Body of pancreas (tissue), 4 donors: Measurements from ENCODE around the gene MPV17L2. TPM values are rescaled to one million over a fixed set of nuclear protein-coding genes. Genes with fewer than 3 reads are reported as not detected.

Source experiments
- ATAC-seq: fragments of 150-250 bp; one replicate; pipeline ENCODE4 v1.9.1; 2016
- DNase-seq, 4 donors: peaks; one replicate each; pipeline ENCODE4 v3.0.0-alpha.2; 2019
- H3K27ac ChIP-seq, 4 donors: fragments of 200-600 bp; sonication (generic); 1 replicate in 3 of 4; 2 replicates in 1 of 4; pipeline versions ENCODE4 v1.5.1 to v1.6.1; 2016 to 2019; ENCODE audit warnings: mild to moderate bottlenecking in 1 of 4, mixed read lengths in 1 of 4, moderate library complexity in 1 of 4
- H3K27me3 ChIP-seq, 2 donors: fragments of 200-600 bp; sonication (generic); one replicate each; pipeline ENCODE4 v1.6.0; 2016; ENCODE audit warnings: mild to moderate bottlenecking in 1 of 2
- H3K36me3 ChIP-seq, 2 donors: fragments of 200-600 bp; sonication (generic); replicated peaks in 1 of 2; 2 replicates each; pipeline ENCODE4 v1.5.1; 2016; ENCODE audit warnings: low read depth in 2 of 2; ENCODE audit not compliant: insufficient read depth in 1 of 2
- H3K4me1 ChIP-seq: fragments of 200-600 bp; sonication (generic); one replicate; pipeline ENCODE4 v1.6.0; 2016
- H3K4me3 ChIP-seq, 2 donors: fragments of 200-600 bp; sonication (generic); 1 replicate in 1 of 2; 2 replicates in 1 of 2; pipeline ENCODE4 v1.5.1; 2016 to 2019
- H3K9me3 ChIP-seq, 3 donors: fragments of 200-600 bp; sonication (generic); 1 replicate in 2 of 3; 2 replicates in 1 of 3; pipeline ENCODE4 v1.5.1; 2016
- CTCF ChIP-seq, 7 experiments: fragments of 450-650 bp in 4 of 7; fragments of 200-600 bp in 3 of 7; sonication (generic) in 3 of 7; IDR thresholded peaks; one replicate each; pipeline ENCODE4 v1.5.1; 2016 to 2019; ENCODE audit warnings: antibody characterized with exemption in 7 of 7
- POLR2A ChIP-seq, 3 donors: fragments of 450-650 bp; IDR thresholded peaks; one replicate each; pipeline ENCODE4 v1.6.1; 2016; ENCODE audit warnings: antibody characterized with exemption in 3 of 3, mild to moderate bottlenecking in 2 of 3
- WGBS, 2 donors: methylation state at CpG; one replicate each; pipeline ENCODE4 v1.1.5; 2017; 5-methylcytosine and 5-hydroxymethylcytosine counted together
- intact Hi-C: fragments of 100-400 bp; cut with DNase I; formaldehyde crosslinking; loops from one replicate; pipeline ENCODE4 v1.15.1; 2023
- total RNA-seq, 2 donors: library from RNA; depleted of rRNA; stranded (reverse); fragments of >200 nt; gene quantifications; one replicate each; pipeline ENCODE4 v1.1.0, GENCODE V29; 2016

Gene MPV17L2
- total RNA-seq, 2 donors from 2014 or later, result 3.4 to 5.6 TPM

DNA sequence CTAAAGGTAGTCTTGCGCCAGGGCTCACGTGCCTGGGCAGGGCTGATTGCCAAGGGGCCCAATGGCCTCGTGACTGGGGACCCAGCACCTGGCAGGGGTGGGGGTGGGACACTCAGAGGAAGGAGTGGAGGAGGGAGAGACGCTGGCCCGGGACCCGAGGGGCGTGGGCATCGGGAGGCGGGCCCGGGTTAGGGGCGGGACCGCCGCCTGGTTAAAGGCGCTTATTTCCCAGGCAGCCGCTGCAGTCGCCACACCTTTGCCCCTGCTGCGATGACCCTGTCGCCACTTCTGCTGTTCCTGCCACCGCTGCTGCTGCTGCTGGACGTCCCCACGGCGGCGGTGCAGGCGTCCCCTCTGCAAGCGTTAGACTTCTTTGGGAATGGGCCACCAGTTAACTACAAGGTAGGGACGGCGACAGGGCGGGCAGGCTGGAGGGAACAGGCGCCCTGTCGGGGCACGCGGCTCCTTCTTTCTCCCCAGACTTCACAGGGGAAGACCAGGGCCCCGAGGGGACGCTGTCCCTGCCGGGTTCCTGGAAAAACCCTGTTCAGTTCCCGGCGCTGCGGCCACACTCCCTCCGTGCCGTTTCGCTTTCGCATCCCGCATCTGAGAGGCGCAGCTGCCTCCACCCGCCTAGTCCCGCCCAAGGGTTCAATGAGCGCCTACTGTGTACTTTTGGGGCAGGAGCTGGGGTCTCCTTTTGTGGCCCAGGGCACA lies 19.3 kb upstream of the MPV17L2 start, which contains the start of gene IFI30:
TSS of gene IFI30 (plus strand) at position 242 of the 717 bp plus-strand sequence. CDS start at position 271, 29 bp downstream.
- DNase-seq (peak; percentile 87 to 96 (median 94)), ATAC-seq (peak; percentile 88)
- WGBS, 2 donors, result 0% methylated on average over 5 to 47 of the region's 47 CpGs
- H3K27ac ChIP-seq, result peak within 1 kb of the TSS; percentile 60 to 88 (median 79)
- H3K9me3 ChIP-seq, result no peaks in the 10 kb centered on the region
- H3K27me3 ChIP-seq, result no peaks in the 10 kb centered on the region
- peak within 1 kb of the TSS; percentile 26 to 55 for H3K4me3 ChIP-seq
- H3K36me3 ChIP-seq, result no peaks in the 10 kb centered on the region
- H3K4me1 ChIP-seq, result peaks cover 25% of the 10 kb centered on the region
- no peak for TF ChIP-seq CTCF (IDR thresholded peaks at IDR 0.05)
- TF ChIP-seq POLR2A (IDR thresholded peaks at IDR 0.05), result peak; percentile 88 to 95 (median 88)
- intact Hi-C loops, result no loop called here

DNA sequence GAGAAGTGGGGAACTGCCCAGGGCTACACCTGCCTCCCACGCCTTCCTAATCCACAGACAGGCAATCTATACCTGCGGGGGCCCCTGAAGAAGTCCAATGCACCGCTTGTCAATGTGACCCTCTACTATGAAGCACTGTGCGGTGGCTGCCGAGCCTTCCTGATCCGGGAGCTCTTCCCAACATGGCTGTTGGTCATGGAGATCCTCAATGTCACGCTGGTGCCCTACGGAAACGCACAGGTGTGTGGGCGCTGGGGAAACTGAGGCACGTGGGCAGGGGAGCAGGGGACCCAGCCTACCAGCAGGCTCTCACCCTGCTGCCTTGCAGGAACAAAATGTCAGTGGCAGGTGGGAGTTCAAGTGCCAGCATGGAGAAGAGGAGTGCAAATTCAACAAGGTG lies 18.0 kb upstream of the MPV17L2 start:
- no peaks in the 10 kb centered on the region for H3K36me3 ChIP-seq
- 72 to 82% methylated on average over 6 to 11 of the region's 11 CpGs for WGBS, 2 donors
- intact Hi-C loops, result no loop called here
- no peaks in the 10 kb centered on the region for H3K9me3 ChIP-seq
- no peaks in the 10 kb centered on the region for H3K27me3 ChIP-seq
- peak overlapping the region in 2 of 4 donors; percentile 60 to 88 for H3K27ac ChIP-seq
- ATAC-seq, result no peak
- H3K4me3 ChIP-seq, result no peak overlapping the region
- TF ChIP-seq POLR2A (IDR thresholded peaks at IDR 0.05) (no peak), CTCF (IDR thresholded peaks at IDR 0.05) (no peak)
- no peak for DNase-seq
- H3K4me1 ChIP-seq, result peaks cover 25% of the 10 kb centered on the region

- H3K9me3 ChIP-seq, result no peaks in the 10 kb centered on the region
- WGBS, 2 donors, result 72 to 89% methylated on average over 9 to 18 of the region's 19 CpGs
- ATAC-seq (no peak), DNase-seq (no peak)
- no peak overlapping the region for H3K27ac ChIP-seq
- H3K4me3 ChIP-seq, result no peak overlapping the region
- peaks cover 22% of the 10 kb centered on the region for H3K4me1 ChIP-seq
- intact Hi-C loops, result no loop called here
- no peak for TF ChIP-seq POLR2A (IDR thresholded peaks at IDR 0.05)
- TF ChIP-seq CTCF (IDR thresholded peaks at IDR 0.05), result no peak
- no peaks in the 10 kb centered on the region for H3K36me3 ChIP-seq
- H3K27me3 ChIP-seq, result no peaks in the 10 kb centered on the region
Observed at GRCh38 chr19:18176367-18177310, 16.4 kb upstream of the MPV17L2 start.

DNA sequence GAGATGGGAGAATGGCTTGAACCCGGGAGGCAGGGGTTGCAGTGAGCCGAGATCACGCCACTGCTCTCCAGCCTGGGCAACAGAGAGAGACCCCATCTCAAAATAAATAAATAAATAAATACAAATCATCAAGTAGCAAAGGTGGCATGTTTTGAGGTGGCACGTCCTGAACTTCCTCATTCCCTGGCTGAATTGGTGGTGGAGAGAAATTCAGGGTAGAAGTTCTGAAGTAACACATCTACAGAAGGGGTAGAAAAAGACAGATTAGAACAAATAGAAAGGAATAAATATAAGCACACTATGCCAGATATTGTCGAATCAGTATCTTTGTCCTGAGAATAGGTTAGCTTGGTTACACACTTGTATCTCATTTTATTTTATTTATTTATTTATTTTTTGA lies 13.1 kb upstream of the MPV17L2 start:
- intact Hi-C loops, result no loop called here
- DNase-seq (no peak), ATAC-seq (no peak)
- Histone ChIP-seq H3K36me3 (no peaks in the 10 kb centered on the region), H3K4me3 (no peak overlapping the region), H3K27ac (no peak overlapping the region), H3K9me3 (no peaks in the 10 kb centered on the region), H3K4me1 (peaks cover 3% of the 10 kb centered on the region), H3K27me3 (no peaks in the 10 kb centered on the region)
- no peak for TF ChIP-seq CTCF (IDR thresholded peaks at IDR 0.05)
- no peak for TF ChIP-seq POLR2A (IDR thresholded peaks at IDR 0.05)
- WGBS, 2 donors, result 89 to 95% methylated on average over 5 of the region's 5 CpGs
